GM23338 (cell line): Measurements from ENCODE around the gene GAS1. TPM values are rescaled to one million over a fixed set of nuclear protein-coding genes. Genes with fewer than 3 reads are reported as not detected.

Experiments
- ATAC-seq: fragments of 200-7000 bp; cut with Tn5 transposase; 3 replicates; pipeline ENCODE4 v1.9.1; 2020
- DNase-seq: peaks from one replicate; pipeline ENCODE4 v3.0.0-alpha.2; 2015; ENCODE audit warnings: low spot score
- H2AFZ ChIP-seq: fragments of 200-600 bp; sonication (generic); 2 replicates; pipeline ENCODE4 v1.8.0; 2016; ENCODE audit warnings: antibody characterized with exemption, mild to moderate bottlenecking, moderate library complexity
- H3F3A ChIP-seq: fragments of 200-600 bp; sonication (generic); replicated peaks from 2 replicates; pipeline ENCODE4 v1.8.0; 2017; ENCODE audit warnings: antibody characterized with exemption, mixed run types, low read depth
- H3K27ac ChIP-seq: fragments of 200-600 bp; sonication (generic); 2 replicates; pipeline ENCODE4 v1.6.1; 2016; ENCODE audit warnings: low read depth
- H3K27me3 ChIP-seq: fragments of 200-600 bp; sonication (generic); 2 replicates; pipeline ENCODE4 v1.8.0; 2016; ENCODE audit warnings: mild to moderate bottlenecking, mixed run types, moderate library complexity; ENCODE audit not compliant: insufficient read depth
- H3K36me3 ChIP-seq: fragments of 200-600 bp; sonication (generic); 2 replicates; pipeline ENCODE4 v1.8.0; 2016; ENCODE audit warnings: mild to moderate bottlenecking; ENCODE audit not compliant: insufficient read depth
- H3K4me1 ChIP-seq: fragments of 200-600 bp; sonication (generic); 2 replicates; pipeline ENCODE4 v1.8.0; 2016; ENCODE audit warnings: mild to moderate bottlenecking, moderate library complexity; ENCODE audit not compliant: insufficient read depth
- H3K4me2 ChIP-seq: fragments of 200-600 bp; sonication (generic); 2 replicates; pipeline ENCODE4 v1.7.1; 2017; ENCODE audit warnings: mixed run types
- H3K4me3 ChIP-seq: fragments of 200-600 bp; sonication (generic); 2 replicates; pipeline ENCODE4 v1.6.1; 2016; ENCODE audit warnings: mixed run types
- H3K79me2 ChIP-seq: fragments of 200-600 bp; sonication (generic); replicated peaks from 2 replicates; pipeline ENCODE4 v1.8.0; 2017; ENCODE audit warnings: mild to moderate bottlenecking; ENCODE audit not compliant: insufficient read depth
- H3K9me2 ChIP-seq: fragments of 200-600 bp; sonication (generic); 2 replicates; pipeline ENCODE4 v1.8.0; 2017; ENCODE audit not compliant: insufficient read depth
- H4K20me1 ChIP-seq: fragments of 200-600 bp; sonication (generic); replicated peaks from 2 replicates; pipeline ENCODE4 v1.8.0; 2017; ENCODE audit warnings: mild to moderate bottlenecking; ENCODE audit not compliant: insufficient read depth
- H3K27ac Mint-ChIP-seq: 2 replicates; pipeline ENCODE4 v1.8.0; 2020; ENCODE audit warnings: inconsistent platforms, mild to moderate bottlenecking, moderate library complexity, mixed read lengths
- H3K27me3 Mint-ChIP-seq: 3 replicates; pipeline ENCODE4 v1.8.0; 2022; ENCODE audit warnings: low read depth, mild to moderate bottlenecking, moderate library complexity, mixed read lengths, inconsistent platforms; ENCODE audit not compliant: insufficient read depth, poor library complexity
- H3K36me3 Mint-ChIP-seq: 3 replicates; pipeline ENCODE4 v1.8.0; 2021; ENCODE audit warnings: low read depth, mild to moderate bottlenecking, inconsistent platforms, moderate library complexity, mixed read lengths
- H3K4me1 Mint-ChIP-seq: 3 replicates; pipeline ENCODE4 v1.8.0; 2020; ENCODE audit warnings: mild to moderate bottlenecking, inconsistent platforms, mixed read lengths
- H3K4me3 Mint-ChIP-seq: 3 replicates; pipeline ENCODE4 v1.8.0; 2021; ENCODE audit warnings: moderate library complexity, mild to moderate bottlenecking, inconsistent platforms, mixed read lengths
- H3K9me3 Mint-ChIP-seq: 3 replicates; pipeline ENCODE4 v1.8.0; 2020; ENCODE audit warnings: moderate library complexity, mild to moderate bottlenecking, inconsistent platforms, mixed read lengths
- CREB1 ChIP-seq: fragments of 250-450 bp; sonication (Bioruptor Pico); IDR thresholded peaks from 2 replicates; pipeline ENCODE4 v1.5.0; 2020; ENCODE audit warnings: low read depth, mild to moderate bottlenecking, moderate library complexity
- NANOG ChIP-seq: IDR thresholded peaks from 2 replicates; pipeline ENCODE4 v1.6.1; 2016; ENCODE audit warnings: antibody characterized with exemption, borderline replicate concordance
- ZNF331 ChIP-seq: fragments of 250-450 bp; sonication (Bioruptor Pico); IDR thresholded peaks from 2 replicates; pipeline ENCODE4 v1.5.0; 2020; ENCODE audit warnings: low read depth, mild to moderate bottlenecking, moderate library complexity
- polyA plus RNA-seq: library from polyadenylated mRNA; unstranded; fragments of >200 nt; fragmentation: Nextera tagmentation; extraction: Ambion mirVana; gene quantifications from 2 replicates; pipeline ENCODE4 v1.2.1, GENCODE V29; 2016
- total RNA-seq: library from RNA; depleted of rRNA; stranded (reverse); fragments of >200 nt; shearing (Covaris generic); gene quantifications from 2 replicates; pipeline ENCODE4 v1.2.3, GENCODE V29; 2014
- TF ChIP-seq, protein P1 (sequence below): fragments of 250-450 bp; sonication (Bioruptor Pico); IDR thresholded peaks from 2 replicates; pipeline ENCODE4 v1.5.0; 2020; ENCODE audit warnings: mild to moderate bottlenecking, moderate library complexity
- TF ChIP-seq, protein P2 (sequence below): IDR thresholded peaks from one replicate; pipeline ENCODE4 v1.6.1; 2018; ENCODE audit warnings: antibody characterized with exemption; ENCODE audit not compliant: unreplicated experiment

The GAS1 gene
- total and polyA plus RNA-seq, 2 experiments from 2014 or later = 1.4 to 7.7 TPM

DNA sequence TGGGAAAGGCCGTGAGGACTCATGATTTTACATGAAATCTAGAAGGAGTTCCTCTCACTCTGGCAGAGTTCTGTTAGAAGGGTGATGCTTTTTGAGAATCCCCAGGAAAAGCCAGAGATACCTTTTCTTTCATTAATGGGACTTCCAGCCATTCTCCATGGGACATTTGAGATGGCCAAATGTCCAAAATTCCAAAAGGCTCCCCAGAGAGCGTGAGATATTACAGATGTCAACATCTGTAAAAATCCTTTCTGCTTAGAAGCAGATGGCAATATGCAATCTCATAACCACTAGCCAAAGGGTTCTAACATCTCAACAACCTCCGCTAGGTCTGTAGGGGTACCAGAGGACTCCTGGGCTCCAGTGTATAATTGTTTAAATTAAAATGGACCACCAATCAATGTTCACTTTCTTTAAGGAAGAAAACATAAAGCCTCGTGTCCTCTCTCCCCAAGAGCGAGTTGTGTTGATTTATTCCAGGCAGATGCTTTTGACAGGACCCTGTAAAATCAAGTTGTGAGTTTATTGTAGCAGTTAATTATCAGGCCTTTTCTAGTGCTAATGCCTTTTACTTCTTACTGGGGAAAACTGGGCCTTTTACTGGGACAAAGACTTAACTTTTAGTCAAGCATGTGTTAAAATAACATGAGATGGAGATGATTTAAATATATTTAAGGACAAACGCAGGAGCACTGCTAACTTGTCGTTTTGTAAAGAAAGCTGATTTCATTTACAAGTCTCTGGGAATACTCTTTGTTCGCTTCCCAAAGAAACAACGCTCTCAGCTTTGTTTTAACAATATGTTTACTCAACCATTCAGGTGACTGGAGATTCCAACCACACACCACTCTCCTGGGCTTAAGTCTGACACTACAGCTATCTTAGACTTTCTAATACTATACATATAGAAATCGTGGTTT lies 4.8 kb downstream of the GAS1 start:
- peaks cover 48% of the 10 kb centered on the region for H3K4me1 ChIP-seq
- H2AFZ ChIP-seq = no peak overlapping the region
- H3K4me3 ChIP-seq = peak overlapping the region; percentile 41
- H3K79me2 ChIP-seq = no peaks in the 10 kb centered on the region
- no peaks in the 10 kb centered on the region for H4K20me1 ChIP-seq
- H3K4me1 Mint-ChIP-seq = peaks cover 58% of the 10 kb centered on the region
- peaks cover 48% of the 10 kb centered on the region for H3K27me3 Mint-ChIP-seq
- H3F3A ChIP-seq = 0 out of 2 replicates have a peak, but pooled peaks cover 3% of the 10 kb centered on the region
- DNase-seq (peak; percentile 70), ATAC-seq (no peak)
- no peaks in the 10 kb centered on the region; the same call in 2 of the 3 replicates for H3K9me3 Mint-ChIP-seq
- peak overlapping the region; percentile 89 for H3K4me2 ChIP-seq
- H3K4me3 Mint-ChIP-seq = peak overlapping the region; percentile 48
- TF ChIP-seq ZNF331 (CRISPR knock-in tag) = no peak
- no peak for TF ChIP-seq CREB1 (CRISPR knock-in tag)
- TF ChIP-seq, protein P1, sequence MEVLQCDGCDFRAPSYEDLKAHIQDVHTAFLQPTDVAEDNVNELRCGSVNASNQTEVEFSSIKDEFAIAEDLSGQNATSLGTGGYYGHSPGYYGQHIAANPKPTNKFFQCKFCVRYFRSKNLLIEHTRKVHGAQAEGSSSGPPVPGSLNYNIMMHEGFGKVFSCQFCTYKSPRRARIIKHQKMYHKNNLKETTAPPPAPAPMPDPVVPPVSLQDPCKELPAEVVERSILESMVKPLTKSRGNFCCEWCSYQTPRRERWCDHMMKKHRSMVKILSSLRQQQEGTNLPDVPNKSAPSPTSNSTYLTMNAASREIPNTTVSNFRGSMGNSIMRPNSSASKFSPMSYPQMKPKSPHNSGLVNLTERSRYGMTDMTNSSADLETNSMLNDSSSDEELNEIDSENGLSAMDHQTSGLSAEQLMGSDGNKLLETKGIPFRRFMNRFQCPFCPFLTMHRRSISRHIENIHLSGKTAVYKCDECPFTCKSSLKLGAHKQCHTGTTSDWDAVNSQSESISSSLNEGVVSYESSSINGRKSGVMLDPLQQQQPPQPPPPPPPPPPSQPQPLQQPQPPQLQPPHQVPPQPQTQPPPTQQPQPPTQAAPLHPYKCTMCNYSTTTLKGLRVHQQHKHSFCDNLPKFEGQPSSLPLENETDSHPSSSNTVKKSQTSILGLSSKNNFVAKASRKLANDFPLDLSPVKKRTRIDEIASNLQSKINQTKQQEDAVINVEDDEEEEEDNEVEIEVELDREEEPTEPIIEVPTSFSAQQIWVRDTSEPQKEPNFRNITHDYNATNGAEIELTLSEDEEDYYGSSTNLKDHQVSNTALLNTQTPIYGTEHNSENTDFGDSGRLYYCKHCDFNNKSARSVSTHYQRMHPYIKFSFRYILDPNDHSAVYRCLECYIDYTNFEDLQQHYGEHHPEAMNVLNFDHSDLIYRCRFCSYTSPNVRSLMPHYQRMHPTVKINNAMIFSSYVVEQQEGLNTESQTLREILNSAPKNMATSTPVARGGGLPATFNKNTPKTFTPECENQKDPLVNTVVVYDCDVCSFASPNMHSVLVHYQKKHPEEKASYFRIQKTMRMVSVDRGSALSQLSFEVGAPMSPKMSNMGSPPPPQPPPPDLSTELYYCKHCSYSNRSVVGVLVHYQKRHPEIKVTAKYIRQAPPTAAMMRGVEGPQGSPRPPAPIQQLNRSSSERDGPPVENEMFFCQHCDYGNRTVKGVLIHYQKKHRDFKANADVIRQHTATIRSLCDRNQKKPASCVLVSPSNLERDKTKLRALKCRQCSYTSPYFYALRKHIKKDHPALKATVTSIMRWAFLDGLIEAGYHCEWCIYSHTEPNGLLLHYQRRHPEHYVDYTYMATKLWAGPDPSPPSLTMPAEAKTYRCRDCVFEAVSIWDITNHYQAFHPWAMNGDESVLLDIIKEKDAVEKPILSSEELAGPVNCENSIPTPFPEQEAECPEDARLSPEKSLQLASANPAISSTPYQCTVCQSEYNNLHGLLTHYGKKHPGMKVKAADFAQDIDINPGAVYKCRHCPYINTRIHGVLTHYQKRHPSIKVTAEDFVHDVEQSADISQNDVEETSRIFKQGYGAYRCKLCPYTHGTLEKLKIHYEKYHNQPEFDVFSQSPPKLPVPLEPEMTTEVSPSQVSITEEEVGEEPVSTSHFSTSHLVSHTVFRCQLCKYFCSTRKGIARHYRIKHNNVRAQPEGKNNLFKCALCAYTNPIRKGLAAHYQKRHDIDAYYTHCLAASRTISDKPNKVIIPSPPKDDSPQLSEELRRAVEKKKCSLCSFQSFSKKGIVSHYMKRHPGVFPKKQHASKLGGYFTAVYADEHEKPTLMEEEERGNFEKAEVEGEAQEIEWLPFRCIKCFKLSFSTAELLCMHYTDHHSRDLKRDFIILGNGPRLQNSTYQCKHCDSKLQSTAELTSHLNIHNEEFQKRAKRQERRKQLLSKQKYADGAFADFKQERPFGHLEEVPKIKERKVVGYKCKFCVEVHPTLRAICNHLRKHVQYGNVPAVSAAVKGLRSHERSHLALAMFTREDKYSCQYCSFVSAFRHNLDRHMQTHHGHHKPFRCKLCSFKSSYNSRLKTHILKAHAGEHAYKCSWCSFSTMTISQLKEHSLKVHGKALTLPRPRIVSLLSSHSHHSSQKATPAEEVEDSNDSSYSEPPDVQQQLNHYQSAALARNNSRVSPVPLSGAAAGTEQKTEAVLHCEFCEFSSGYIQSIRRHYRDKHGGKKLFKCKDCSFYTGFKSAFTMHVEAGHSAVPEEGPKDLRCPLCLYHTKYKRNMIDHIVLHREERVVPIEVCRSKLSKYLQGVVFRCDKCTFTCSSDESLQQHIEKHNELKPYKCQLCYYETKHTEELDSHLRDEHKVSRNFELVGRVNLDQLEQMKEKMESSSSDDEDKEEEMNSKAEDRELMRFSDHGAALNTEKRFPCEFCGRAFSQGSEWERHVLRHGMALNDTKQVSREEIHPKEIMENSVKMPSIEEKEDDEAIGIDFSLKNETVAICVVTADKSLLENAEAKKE (CRISPR knock-in tag) = no peak
- peak; percentile 20; the same call in 1 of the 2 replicates for TF ChIP-seq NANOG
- TF ChIP-seq, protein P2, sequence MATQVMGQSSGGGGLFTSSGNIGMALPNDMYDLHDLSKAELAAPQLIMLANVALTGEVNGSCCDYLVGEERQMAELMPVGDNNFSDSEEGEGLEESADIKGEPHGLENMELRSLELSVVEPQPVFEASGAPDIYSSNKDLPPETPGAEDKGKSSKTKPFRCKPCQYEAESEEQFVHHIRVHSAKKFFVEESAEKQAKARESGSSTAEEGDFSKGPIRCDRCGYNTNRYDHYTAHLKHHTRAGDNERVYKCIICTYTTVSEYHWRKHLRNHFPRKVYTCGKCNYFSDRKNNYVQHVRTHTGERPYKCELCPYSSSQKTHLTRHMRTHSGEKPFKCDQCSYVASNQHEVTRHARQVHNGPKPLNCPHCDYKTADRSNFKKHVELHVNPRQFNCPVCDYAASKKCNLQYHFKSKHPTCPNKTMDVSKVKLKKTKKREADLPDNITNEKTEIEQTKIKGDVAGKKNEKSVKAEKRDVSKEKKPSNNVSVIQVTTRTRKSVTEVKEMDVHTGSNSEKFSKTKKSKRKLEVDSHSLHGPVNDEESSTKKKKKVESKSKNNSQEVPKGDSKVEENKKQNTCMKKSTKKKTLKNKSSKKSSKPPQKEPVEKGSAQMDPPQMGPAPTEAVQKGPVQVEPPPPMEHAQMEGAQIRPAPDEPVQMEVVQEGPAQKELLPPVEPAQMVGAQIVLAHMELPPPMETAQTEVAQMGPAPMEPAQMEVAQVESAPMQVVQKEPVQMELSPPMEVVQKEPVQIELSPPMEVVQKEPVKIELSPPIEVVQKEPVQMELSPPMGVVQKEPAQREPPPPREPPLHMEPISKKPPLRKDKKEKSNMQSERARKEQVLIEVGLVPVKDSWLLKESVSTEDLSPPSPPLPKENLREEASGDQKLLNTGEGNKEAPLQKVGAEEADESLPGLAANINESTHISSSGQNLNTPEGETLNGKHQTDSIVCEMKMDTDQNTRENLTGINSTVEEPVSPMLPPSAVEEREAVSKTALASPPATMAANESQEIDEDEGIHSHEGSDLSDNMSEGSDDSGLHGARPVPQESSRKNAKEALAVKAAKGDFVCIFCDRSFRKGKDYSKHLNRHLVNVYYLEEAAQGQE = no peak
- H3K27ac Mint-ChIP-seq = no peak overlapping the region
- no peaks in the 10 kb centered on the region; the same call in 2 of the 3 replicates for H3K36me3 Mint-ChIP-seq
- H3K27ac ChIP-seq = no peak overlapping the region
- H3K9me2 ChIP-seq = no peaks in the 10 kb centered on the region
- H3K27me3 ChIP-seq = peaks cover 69% of the 10 kb centered on the region
- H3K36me3 ChIP-seq = no peaks in the 10 kb centered on the region
